ENCODE results near the gene RAPGEF5.
"Not testable (repeated sequence)": the region's sequence is repeated elsewhere in the genome, so short reads cannot be mapped to it uniquely, and the experiment has no call there.

The RAPGEF5 gene

GRCh38 chr7:22120391-22121053, 236.4 kb downstream of the RAPGEF5 start:
- no peak for DNase-seq (ENCODE audit: low read depth)

GRCh38 chr7:22117222-22117621, 239.7 kb downstream of the RAPGEF5 start:
- DNase-seq (ENCODE audit: low read depth): no peak

- no peak for DNase-seq (ENCODE audit: low read depth)
Measured at GRCh38 chr7:22116451-22117030, 240.4 kb downstream of the RAPGEF5 start.

GRCh38 chr7:22115689-22116088, 241.3 kb downstream of the RAPGEF5 start:
- DNase-seq (ENCODE audit: low read depth): no peak

- no peak for DNase-seq (ENCODE audit: low read depth)
Measured at GRCh38 chr7:22114440-22114981, 242.4 kb downstream of the RAPGEF5 start.

GRCh38 chr7:22113041-22113440, 243.9 kb downstream of the RAPGEF5 start:
- no peak for DNase-seq (ENCODE audit: low read depth)

- no peak for DNase-seq (ENCODE audit: low read depth)
Measured at GRCh38 chr7:22111661-22112060, 245.3 kb downstream of the RAPGEF5 start.

- no peak for DNase-seq (ENCODE audit: low read depth)
Measured at GRCh38 chr7:22110881-22111280, 246.1 kb downstream of the RAPGEF5 start.

- peak; percentile 97 for DNase-seq (ENCODE audit: low read depth)
Measured at GRCh38 chr7:22110227-22110839, 246.6 kb downstream of the RAPGEF5 start.

- no peak for DNase-seq (ENCODE audit: low read depth)
Measured at GRCh38 chr7:22109761-22110160, 247.2 kb downstream of the RAPGEF5 start.

- DNase-seq (ENCODE audit: low read depth): no peak
Measured at GRCh38 chr7:22108151-22108845, 248.7 kb downstream of the RAPGEF5 start.

- DNase-seq (ENCODE audit: low read depth): no peak
Measured at GRCh38 chr7:22105550-22105949, 251.4 kb downstream of the RAPGEF5 start.

GRCh38 chr7:22094413-22095342, 262.3 kb downstream of the RAPGEF5 start:
- peak; percentile 92 for DNase-seq (ENCODE audit: low read depth)

GRCh38 chr7:22093936-22094335, 263.0 kb downstream of the RAPGEF5 start:
- DNase-seq (ENCODE audit: low read depth): no peak

- no peak for DNase-seq (ENCODE audit: low read depth)
Measured at GRCh38 chr7:22093001-22093400, 264.0 kb downstream of the RAPGEF5 start.

- DNase-seq (ENCODE audit: low read depth): not testable (repeated sequence)
Measured at GRCh38 chr7:22090958-22091525, 265.9 kb downstream of the RAPGEF5 start.

GRCh38 chr7:22090512-22090911, 266.4 kb downstream of the RAPGEF5 start:
- no peak for DNase-seq (ENCODE audit: low read depth)

GRCh38 chr7:22090107-22090506, 266.8 kb downstream of the RAPGEF5 start:
- no peak for DNase-seq (ENCODE audit: low read depth)

- no peak for DNase-seq (ENCODE audit: low read depth)
Measured at GRCh38 chr7:22088827-22089226, 268.1 kb downstream of the RAPGEF5 start.

GRCh38 chr7:22087861-22088260, 269.1 kb downstream of the RAPGEF5 start:
- DNase-seq (ENCODE audit: low read depth): no peak

- no peak for DNase-seq (ENCODE audit: low read depth)
Measured at GRCh38 chr7:22083704-22084240, 273.2 kb downstream of the RAPGEF5 start.
